Measurements from ENCODE around the gene HS6ST3. TPM values are rescaled to one million over a fixed set of nuclear protein-coding genes. Genes with fewer than 3 reads are reported as not detected.
"Not testable (repeated sequence)": the region's sequence is repeated elsewhere in the genome, so short reads cannot be mapped to it uniquely, and the experiment has no call there.

The HS6ST3 gene
- total RNA-seq, 4 donors from 2014 or later, result 0.04 to 0.59 (median 0.57) TPM; not detected in 1

DNA sequence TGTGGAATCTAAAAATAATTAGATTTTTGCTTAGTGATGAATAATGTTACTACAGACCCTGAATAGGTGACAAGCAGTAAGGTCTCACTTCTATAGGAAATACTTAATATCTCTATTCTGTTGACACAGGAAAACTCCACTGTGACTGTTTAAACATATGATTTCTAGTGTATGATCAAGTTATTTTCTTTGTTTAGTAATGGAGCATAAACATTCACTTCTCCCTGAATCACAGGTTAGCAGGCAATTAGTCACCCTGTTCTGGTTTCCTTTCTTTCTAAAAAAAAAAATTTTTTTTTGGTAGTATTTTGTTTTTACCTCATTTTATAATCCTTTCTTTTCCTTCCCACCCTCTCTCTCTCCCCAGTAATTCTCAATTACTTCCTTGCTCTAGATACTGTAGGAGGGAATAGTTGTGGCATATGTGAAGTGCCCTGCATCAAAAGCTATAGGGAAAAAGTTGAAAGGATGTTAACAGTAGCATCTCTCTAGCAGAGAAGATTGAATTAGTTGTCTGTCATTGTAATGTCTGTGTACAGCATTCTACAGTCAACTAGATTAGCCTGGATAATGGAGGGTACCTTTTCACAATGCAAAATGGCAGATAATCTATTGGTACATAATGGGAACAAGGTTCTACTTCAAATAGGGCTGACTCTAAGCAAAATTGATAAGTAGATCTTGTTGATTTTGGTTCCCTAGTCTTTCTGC lies 3.5 kb downstream of the HS6ST3 start:
- Histone ChIP-seq H3K4me3 (no peak overlapping the region), H3K27me3 (peaks cover 0 to 69% (median 8%) of the 10 kb centered on the region in 4 donors), H3K9me3 (no peaks in the 10 kb centered on the region), H3K27ac (no peak overlapping the region), H3K4me1 (peaks cover 10 to 21% (median 13%) of the 10 kb centered on the region in 3 donors), H3K36me3 (no peaks in the 10 kb centered on the region)
- intact Hi-C loops (cut with DNase I), result no loop called here
- no peak for TF ChIP-seq POLR2A (IDR thresholded peaks at IDR 0.05)
- TF ChIP-seq, protein P1, sequence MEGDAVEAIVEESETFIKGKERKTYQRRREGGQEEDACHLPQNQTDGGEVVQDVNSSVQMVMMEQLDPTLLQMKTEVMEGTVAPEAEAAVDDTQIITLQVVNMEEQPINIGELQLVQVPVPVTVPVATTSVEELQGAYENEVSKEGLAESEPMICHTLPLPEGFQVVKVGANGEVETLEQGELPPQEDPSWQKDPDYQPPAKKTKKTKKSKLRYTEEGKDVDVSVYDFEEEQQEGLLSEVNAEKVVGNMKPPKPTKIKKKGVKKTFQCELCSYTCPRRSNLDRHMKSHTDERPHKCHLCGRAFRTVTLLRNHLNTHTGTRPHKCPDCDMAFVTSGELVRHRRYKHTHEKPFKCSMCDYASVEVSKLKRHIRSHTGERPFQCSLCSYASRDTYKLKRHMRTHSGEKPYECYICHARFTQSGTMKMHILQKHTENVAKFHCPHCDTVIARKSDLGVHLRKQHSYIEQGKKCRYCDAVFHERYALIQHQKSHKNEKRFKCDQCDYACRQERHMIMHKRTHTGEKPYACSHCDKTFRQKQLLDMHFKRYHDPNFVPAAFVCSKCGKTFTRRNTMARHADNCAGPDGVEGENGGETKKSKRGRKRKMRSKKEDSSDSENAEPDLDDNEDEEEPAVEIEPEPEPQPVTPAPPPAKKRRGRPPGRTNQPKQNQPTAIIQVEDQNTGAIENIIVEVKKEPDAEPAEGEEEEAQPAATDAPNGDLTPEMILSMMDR (IDR thresholded peaks at IDR 0.05), result no peak
- no peak for DNase-seq

DNA sequence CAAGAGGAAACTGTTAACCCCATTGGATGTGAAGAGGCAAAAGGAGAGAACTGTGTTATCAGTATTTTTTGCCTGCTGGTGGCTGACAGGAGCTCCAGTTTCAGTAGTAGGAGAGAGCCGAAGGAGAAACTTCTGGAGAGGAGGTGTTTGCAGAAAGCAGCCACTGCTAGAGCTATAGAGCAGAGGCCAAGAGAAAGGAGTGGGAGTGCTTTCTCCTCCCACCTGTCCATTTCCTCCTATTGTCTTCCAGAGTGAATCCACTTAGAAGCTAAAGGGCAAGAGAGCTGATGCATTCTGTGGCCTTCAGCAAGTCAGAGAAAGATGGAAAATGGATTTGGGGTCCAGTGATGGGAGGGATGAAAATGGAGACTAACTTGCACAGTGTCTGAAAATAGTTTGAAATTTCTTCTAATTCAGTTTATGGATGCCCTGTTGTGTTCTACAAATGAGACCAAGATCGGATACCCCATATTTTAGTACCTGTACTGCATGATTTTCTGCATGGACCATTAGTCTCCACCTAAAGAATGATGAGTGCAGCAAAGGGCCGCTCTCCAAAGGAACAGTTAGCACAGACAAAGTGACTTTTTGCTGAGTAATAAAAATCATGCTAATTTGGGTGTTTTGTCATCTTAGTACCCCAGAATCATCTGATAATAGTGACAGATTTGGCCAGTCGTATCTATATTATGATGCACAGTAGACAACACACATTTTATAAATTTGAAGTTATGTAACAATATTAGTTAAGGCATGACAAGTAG lies 10.7 kb downstream of the HS6ST3 start:
- no peaks in the 10 kb centered on the region for H3K4me1 ChIP-seq
- no peaks in the 10 kb centered on the region for H3K36me3 ChIP-seq
- WGBS, 2 donors, result 75 to 78% methylated on average over 3 to 4 of the region's 4 CpGs
- no peak overlapping the region for H3K27ac ChIP-seq
- DNase-seq, result no peak
- H3K9me3 ChIP-seq, result no peaks in the 10 kb centered on the region
- intact Hi-C loops (cut with DNase I), result no loop called here
- H3K4me3 ChIP-seq, result no peak overlapping the region
- TF ChIP-seq POLR2A (IDR thresholded peaks at IDR 0.05), result no peak
- TF ChIP-seq, protein P1 (IDR thresholded peaks at IDR 0.05), result no peak
- peaks cover 0 to 17% (median 0%) of the 10 kb centered on the region in 4 donors for H3K27me3 ChIP-seq

DNA sequence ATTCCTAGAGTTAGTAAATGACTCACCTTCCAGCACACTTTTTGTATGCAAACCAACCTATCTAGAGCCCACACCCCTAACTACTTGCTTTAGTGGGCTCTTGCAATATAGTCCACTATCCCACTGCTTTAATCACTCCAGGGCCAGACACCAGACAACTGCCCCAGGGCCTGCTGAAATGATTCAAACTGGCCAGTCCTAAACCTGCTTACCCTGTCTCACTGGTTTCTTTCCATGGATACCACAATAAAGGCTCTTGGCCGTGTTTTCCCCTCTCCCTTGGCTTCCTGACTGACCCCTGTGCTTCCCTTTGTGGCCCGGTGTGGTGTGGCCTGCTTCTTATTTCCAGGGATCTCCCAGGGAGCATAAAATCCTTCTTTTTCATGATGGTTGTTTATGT lies 14.6 kb downstream of the HS6ST3 start:
- TF ChIP-seq POLR2A (IDR thresholded peaks at IDR 0.05), result no peak
- TF ChIP-seq, protein P1 (IDR thresholded peaks at IDR 0.05), result no peak
- Histone ChIP-seq H3K27ac (no peak overlapping the region), H3K4me3 (no peak overlapping the region), H3K9me3 (peaks cover 0 to 13% (median 8%) of the 10 kb centered on the region in 3 donors), H3K4me1 (no peaks in the 10 kb centered on the region), H3K36me3 (no peaks in the 10 kb centered on the region), H3K27me3 (peaks cover 0 to 3% (median 0%) of the 10 kb centered on the region in 4 donors)
- WGBS, 2 donors, result 19 to 24% methylated on average over 2 of the region's 2 CpGs
- DNase-seq, result no peak
- intact Hi-C loops (cut with DNase I), result no loop called here

GRCh38 chr13:96108072-96108471 lies 18.2 kb downstream of the HS6ST3 start:
- 71 to 85% methylated on average over 8 of the region's 8 CpGs for WGBS, 2 donors
- H3K27ac ChIP-seq; DNase-seq; intact Hi-C loops (cut with DNase I); H3K27me3 ChIP-seq; H3K4me1 ChIP-seq; H3K4me3 ChIP-seq; H3K36me3 ChIP-seq: not testable (repeated sequence)
- peaks cover 0 to 13% (median 8%) of the 10 kb centered on the region in 3 donors for H3K9me3 ChIP-seq

DNA sequence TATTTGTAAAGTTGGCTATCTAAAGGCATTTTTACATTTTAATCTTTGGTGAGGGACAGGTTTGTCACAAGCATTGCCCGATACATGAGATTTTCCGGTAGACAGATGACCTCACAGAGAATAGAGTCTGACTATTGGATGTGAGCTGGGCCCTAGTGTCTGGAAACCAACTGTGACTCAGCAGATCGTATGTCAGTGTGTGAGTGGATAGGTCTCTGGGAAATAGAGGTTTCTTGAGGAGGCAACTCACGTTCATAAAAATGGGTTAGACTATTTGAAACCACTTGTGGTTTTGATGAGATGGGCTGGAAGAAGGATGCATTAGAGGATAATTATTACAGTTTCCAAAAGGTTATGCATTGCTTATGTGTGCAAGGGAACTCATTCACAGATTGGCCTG lies 19.2 kb downstream of the HS6ST3 start:
- Histone ChIP-seq H3K27ac (no peak overlapping the region), H3K9me3 (peaks cover 0 to 13% (median 8%) of the 10 kb centered on the region in 3 donors), H3K4me1 (no peaks in the 10 kb centered on the region), H3K4me3 (no peak overlapping the region), H3K27me3 (no peaks in the 10 kb centered on the region), H3K36me3 (no peaks in the 10 kb centered on the region)
- intact Hi-C loops (cut with DNase I), result no loop called here
- TF ChIP-seq, protein P1 (IDR thresholded peaks at IDR 0.05), result no peak
- no peak for TF ChIP-seq POLR2A (IDR thresholded peaks at IDR 0.05)
- no peak for DNase-seq
- WGBS, 2 donors, result 77 to 78% methylated on average over 4 of the region's 4 CpGs
